ENCODE results near the gene CA11.
"Not testable (repeated sequence)": the region's sequence is repeated elsewhere in the genome, so short reads cannot be mapped to it uniquely, and the experiment has no call there.

CA11 gene
- 4.5 to 15.2 (median 7.4) reads per million in 9 experiments for total RNA-seq

GRCh38 chr19:48646001-48646721 lies at the start of gene CA11:
Gene CA11 (minus strand): TSS chr19:48646187. CDS start chr19:48645632, 555 bp downstream.
- ATAC-seq (replicated peaks) (peak; percentile 81), DNase-seq (peak; percentile 93 to 96 (median 93))
- no peaks in the 10 kb centered on the region for H3K27me3 Mint-ChIP-seq
- H3K9me3 Mint-ChIP-seq: no peaks in the 10 kb centered on the region
- peaks cover 11% of the 10 kb centered on the region for H3K36me3 Mint-ChIP-seq (ENCODE audit: insufficient read depth)
- H3K27ac Mint-ChIP-seq: peak within 1 kb of the TSS; percentile 93 to 98
- peaks cover 33 to 35% of the 10 kb centered on the region in 2 donors for H3K4me1 Mint-ChIP-seq (ENCODE audit: low read depth in 2 of 2)
- H3K4me3 Mint-ChIP-seq: peak within 1 kb of the TSS; percentile 90 to 95

DNA sequence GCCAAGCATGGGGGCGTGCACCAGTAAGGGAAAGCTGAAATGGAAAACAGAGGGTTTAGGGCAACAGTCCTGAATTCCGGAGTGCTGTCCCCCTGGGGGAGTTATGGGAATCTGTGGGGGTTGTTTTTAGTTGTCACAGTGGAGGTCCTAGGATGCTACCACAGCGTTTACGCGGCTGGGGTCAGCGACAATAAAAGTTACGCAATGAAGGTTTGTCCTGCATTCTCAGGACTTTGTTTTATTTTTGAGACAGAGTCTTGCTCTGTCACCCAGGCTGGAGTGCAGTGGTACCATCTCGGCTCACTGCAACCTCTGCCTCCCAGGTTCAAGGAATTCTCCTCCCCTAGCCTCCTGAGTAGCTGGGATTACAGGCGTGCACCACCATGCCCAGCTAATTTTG lies 47.6 kb upstream of the CA11 start:
- not testable (repeated sequence) for H3K27ac Mint-ChIP-seq; H3K4me3 Mint-ChIP-seq; H3K4me1 Mint-ChIP-seq (ENCODE audit: low read depth in 2 of 2); ATAC-seq (replicated peaks); DNase-seq; H3K9me3 Mint-ChIP-seq; H3K36me3 Mint-ChIP-seq (ENCODE audit: insufficient read depth)
- H3K27me3 Mint-ChIP-seq: peaks cover 17 to 27% of the 10 kb centered on the region in 2 donors

DNA sequence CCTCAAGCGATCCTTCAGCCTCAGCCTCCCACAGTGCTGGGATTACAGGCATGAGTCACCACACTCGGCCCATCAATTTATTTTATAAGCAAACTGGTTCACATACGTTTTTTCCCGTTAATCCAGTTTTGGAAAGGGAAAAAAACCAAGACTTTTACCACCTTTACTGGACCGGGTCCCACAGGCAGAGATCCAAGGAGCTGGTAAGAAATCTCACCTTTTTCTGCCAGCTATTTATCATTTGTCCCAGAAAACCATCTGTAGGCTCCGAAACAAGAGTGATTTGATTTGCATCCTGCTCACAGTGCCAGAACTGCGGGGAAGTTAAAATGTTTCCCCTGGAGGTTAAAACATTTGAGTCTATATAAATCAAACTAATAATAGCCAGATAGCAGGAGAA lies 43.5 kb upstream of the CA11 start:
- no peaks in the 10 kb centered on the region for H3K9me3 Mint-ChIP-seq
- ATAC-seq (replicated peaks) (no peak), DNase-seq (no peak)
- H3K27ac Mint-ChIP-seq: no peak overlapping the region
- H3K36me3 Mint-ChIP-seq (ENCODE audit: insufficient read depth): no peaks in the 10 kb centered on the region
- H3K4me3 Mint-ChIP-seq: no peak overlapping the region
- H3K27me3 Mint-ChIP-seq: no peaks in the 10 kb centered on the region
- H3K4me1 Mint-ChIP-seq (ENCODE audit: low read depth in 2 of 2): peaks cover 0 to 1% of the 10 kb centered on the region in 2 donors

- ATAC-seq (replicated peaks): no peak
- no peak overlapping the region for H3K27ac Mint-ChIP-seq
These were observed 41.8 kb upstream of the CA11 start for GRCh38 chr19:48687776-48688175.

GRCh38 chr19:48686637-48687036 lies 40.6 kb upstream of the CA11 start:
- not testable (repeated sequence) for H3K27me3 Mint-ChIP-seq; ATAC-seq (replicated peaks); DNase-seq; H3K9me3 Mint-ChIP-seq; H3K4me3 Mint-ChIP-seq; H3K27ac Mint-ChIP-seq; H3K4me1 Mint-ChIP-seq (ENCODE audit: low read depth in 2 of 2); H3K36me3 Mint-ChIP-seq (ENCODE audit: insufficient read depth)

More at GRCh38 chr19:48687776-48688175, 41.8 kb upstream of the CA11 start:
- Mint-ChIP-seq H3K36me3 (ENCODE audit: insufficient read depth) (no peaks in the 10 kb centered on the region), H3K9me3 (no peaks in the 10 kb centered on the region), H3K4me1 (ENCODE audit: low read depth in 2 of 2) (no peaks in the 10 kb centered on the region), H3K4me3 (no peak overlapping the region), H3K27me3 (no peaks in the 10 kb centered on the region)
- DNase-seq: no peak

DNA sequence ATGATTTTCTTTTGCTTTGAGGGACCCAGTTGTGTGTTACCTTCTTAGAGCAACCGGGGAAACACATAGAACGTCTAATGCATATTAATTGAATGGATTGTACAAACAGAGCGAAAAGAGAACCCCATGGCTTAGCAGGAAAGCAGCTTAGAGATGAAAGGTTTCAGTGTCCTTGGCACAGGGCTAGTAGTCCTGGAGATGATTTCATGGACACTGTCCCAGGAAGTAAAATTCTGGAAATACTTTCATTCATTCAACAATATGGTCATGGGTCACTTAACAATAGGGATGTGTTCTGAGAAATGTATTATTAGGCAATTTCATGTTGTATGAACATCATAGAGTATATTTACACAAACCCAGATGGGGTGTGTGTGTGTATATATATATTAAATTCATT lies 40.1 kb upstream of the CA11 start:
- ATAC-seq (replicated peaks): no peak
- Mint-ChIP-seq H3K9me3 (no peaks in the 10 kb centered on the region), H3K4me3 (no peak overlapping the region), H3K27ac (no peak overlapping the region), H3K36me3 (ENCODE audit: insufficient read depth) (no peaks in the 10 kb centered on the region), H3K4me1 (ENCODE audit: low read depth in 2 of 2) (no peaks in the 10 kb centered on the region), H3K27me3 (no peaks in the 10 kb centered on the region)
- DNase-seq: no peak

DNA sequence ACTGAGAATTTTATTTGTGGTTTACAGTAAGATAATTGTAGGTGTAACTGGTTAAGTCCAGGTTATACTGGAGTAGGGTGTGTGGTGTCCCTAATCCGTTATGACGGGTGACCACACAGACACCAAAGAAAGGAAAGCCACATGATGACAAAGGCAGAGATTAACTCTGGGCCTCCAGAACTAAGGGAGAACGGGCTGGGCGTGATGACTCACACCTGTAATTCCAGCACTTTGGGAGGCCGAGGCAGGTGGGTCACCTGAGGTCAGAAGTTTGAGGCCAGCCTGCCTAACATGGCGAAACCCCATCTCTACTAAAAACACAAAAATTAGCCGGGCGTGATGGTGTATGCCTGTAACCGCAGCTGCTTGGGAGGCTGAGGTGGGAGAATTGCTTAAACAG lies 39.6 kb upstream of the CA11 start:
- DNase-seq (no peak), ATAC-seq (replicated peaks) (no peak)
- Mint-ChIP-seq H3K9me3 (no peaks in the 10 kb centered on the region), H3K36me3 (ENCODE audit: insufficient read depth) (no peaks in the 10 kb centered on the region), H3K27ac (no peak overlapping the region), H3K27me3 (no peaks in the 10 kb centered on the region), H3K4me1 (ENCODE audit: low read depth in 2 of 2) (no peaks in the 10 kb centered on the region), H3K4me3 (no peak overlapping the region)

GRCh38 chr19:48683349-48683748 lies 37.4 kb upstream of the CA11 start:
- Mint-ChIP-seq H3K27ac (no peak overlapping the region), H3K9me3 (no peaks in the 10 kb centered on the region), H3K36me3 (ENCODE audit: insufficient read depth) (no peaks in the 10 kb centered on the region), H3K4me3 (no peak overlapping the region), H3K4me1 (ENCODE audit: low read depth in 2 of 2) (no peaks in the 10 kb centered on the region), H3K27me3 (no peaks in the 10 kb centered on the region)
- ATAC-seq (replicated peaks): no peak
- no peak for DNase-seq

DNA sequence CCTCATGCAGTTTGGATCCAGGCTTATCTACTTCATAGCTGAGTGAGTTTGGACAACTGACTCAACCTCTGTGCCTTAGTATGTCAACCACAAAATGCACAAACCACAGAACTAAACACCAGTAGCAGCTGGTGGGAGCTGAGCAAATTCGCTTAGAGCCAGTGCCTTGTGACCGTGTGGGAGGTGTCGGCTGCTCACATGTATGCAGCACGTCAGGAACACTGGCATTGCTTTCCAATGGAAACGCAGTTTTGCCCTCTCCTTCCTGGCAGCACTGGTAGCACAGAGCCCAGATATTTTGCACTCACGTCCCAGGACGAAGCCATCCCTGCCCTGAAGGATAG lies 35.1 kb upstream of the CA11 start:
- DNase-seq (no peak), ATAC-seq (replicated peaks) (no peak)
- H3K36me3 Mint-ChIP-seq (ENCODE audit: insufficient read depth): no peaks in the 10 kb centered on the region
- no peak overlapping the region for H3K27ac Mint-ChIP-seq
- no peaks in the 10 kb centered on the region for H3K9me3 Mint-ChIP-seq
- H3K27me3 Mint-ChIP-seq: no peaks in the 10 kb centered on the region
- H3K4me3 Mint-ChIP-seq: no peak overlapping the region
- no peaks in the 10 kb centered on the region for H3K4me1 Mint-ChIP-seq (ENCODE audit: low read depth in 2 of 2)

DNA sequence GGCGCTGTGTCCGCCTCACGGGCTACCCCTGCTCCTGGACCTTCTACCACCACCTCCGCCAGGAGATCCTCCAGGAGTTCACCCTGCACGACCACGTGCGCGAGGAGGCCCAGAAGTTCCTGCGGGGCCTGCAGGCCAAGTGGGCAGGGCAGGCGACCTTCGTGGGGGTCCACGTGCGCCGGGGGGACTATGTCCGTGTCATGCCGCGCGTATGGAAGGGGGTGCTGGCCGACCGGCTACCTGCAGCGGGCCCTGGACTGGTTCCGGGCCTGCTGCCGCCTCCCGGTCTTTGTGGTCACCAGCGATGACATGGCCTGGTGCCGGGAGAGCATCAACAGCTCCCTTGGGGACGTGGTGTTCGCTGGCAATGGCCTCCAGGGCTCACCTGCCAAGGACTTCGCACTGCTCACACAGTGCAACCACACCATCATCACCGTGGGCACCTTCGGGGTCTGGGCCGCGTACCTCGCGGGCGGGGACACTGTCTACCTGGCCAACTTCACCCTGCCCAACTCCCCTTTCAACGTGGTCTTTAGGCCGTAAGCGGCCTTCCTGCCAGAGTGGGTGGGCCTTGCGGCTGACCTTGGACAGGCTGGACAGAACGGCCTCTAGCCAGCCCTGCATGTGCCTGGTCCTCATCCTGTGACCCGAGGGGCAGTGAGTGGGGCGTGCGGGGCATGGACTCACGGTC lies 34.6 kb upstream of the CA11 start:
- DNase-seq (no peak), ATAC-seq (replicated peaks) (no peak)
- H3K9me3 Mint-ChIP-seq: no peaks in the 10 kb centered on the region
- no peaks in the 10 kb centered on the region for H3K36me3 Mint-ChIP-seq (ENCODE audit: insufficient read depth)
- peaks cover 0 to under 1% of the 10 kb centered on the region in 2 donors for H3K4me1 Mint-ChIP-seq (ENCODE audit: low read depth in 2 of 2)
- no peak overlapping the region for H3K4me3 Mint-ChIP-seq
- no peak overlapping the region for H3K27ac Mint-ChIP-seq
- H3K27me3 Mint-ChIP-seq: no peaks in the 10 kb centered on the region

- not testable (repeated sequence) for H3K4me3 Mint-ChIP-seq; DNase-seq; ATAC-seq (replicated peaks); H3K4me1 Mint-ChIP-seq (ENCODE audit: low read depth in 2 of 2); H3K9me3 Mint-ChIP-seq; H3K36me3 Mint-ChIP-seq (ENCODE audit: insufficient read depth); H3K27me3 Mint-ChIP-seq; H3K27ac Mint-ChIP-seq
These were observed 34.0 kb upstream of the CA11 start for GRCh38 chr19:48680006-48680405.

DNA sequence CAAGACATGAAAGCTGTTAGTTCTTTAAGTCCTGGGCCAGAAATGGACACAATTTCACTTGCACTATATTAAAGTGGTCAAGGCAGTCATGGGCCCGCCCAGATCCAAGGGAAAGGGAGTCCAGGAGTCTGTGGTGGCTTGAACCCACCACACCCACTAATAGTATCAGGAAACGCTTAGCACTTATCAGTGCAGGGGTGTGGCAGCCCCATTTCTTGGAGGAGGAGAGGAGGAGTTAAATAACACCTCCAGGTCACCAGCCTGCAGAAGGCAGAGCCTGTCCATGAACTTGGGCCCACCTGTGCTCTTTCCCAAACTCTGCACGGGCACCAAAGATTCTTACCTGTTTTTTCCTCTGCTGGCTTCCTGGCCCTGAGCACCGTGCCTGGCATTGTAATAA lies 32.2 kb upstream of the CA11 start:
- H3K4me1 Mint-ChIP-seq (ENCODE audit: low read depth in 2 of 2): peaks cover 5 to 6% of the 10 kb centered on the region in 2 donors
- no peaks in the 10 kb centered on the region for H3K27me3 Mint-ChIP-seq
- H3K36me3 Mint-ChIP-seq (ENCODE audit: insufficient read depth): no peaks in the 10 kb centered on the region
- ATAC-seq (replicated peaks) (no peak), DNase-seq (no peak)
- no peak overlapping the region for H3K27ac Mint-ChIP-seq
- no peaks in the 10 kb centered on the region for H3K9me3 Mint-ChIP-seq
- H3K4me3 Mint-ChIP-seq: no peak overlapping the region

DNA sequence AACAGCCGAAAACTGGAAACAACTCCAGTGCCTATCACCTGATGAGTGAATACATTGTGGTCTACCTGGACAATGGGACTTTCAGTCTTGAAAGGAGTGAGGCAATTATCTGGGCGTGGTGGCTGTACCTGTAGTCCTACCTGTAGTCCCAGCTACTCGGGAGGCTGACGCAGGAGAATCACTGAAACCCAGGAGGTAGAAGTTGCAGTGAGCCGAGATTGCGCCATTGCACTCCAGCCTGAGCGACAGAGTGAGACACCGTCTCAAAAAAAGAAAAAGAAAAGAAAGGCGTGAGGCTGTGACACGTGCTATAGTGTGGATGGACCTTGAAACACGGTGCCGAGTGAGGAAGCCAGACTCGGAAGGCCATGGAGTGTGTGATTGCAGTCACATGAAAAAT lies 30.9 kb upstream of the CA11 start:
- Mint-ChIP-seq H3K4me1 (ENCODE audit: low read depth in 2 of 2) (peaks cover 5 to 6% of the 10 kb centered on the region in 2 donors), H3K27ac (no peak overlapping the region), H3K36me3 (ENCODE audit: insufficient read depth) (no peaks in the 10 kb centered on the region), H3K9me3 (no peaks in the 10 kb centered on the region), H3K27me3 (no peaks in the 10 kb centered on the region), H3K4me3 (no peak overlapping the region)
- no peak for DNase-seq
- no peak for ATAC-seq (replicated peaks)

DNA sequence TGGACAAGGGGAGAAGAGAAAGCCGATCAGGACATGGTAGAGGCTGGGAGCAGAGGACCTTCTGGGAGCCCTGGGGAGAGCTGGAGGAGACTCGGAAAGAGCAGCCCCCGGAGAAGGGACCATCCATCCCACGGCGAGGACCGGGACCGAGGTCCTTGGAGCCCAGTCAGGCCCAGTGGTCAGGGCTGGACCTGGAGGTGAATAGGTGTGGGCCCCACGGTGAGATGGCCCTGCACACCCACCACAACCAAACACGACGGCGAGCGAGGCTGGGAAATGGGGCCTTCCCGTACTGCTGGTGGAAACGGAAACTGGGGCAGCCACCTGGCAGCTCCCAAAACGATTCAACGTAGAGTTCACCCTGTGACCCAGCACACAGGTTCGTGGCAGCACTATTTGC lies 30.5 kb upstream of the CA11 start:
- H3K4me3 Mint-ChIP-seq: no peak overlapping the region
- H3K9me3 Mint-ChIP-seq: no peaks in the 10 kb centered on the region
- H3K36me3 Mint-ChIP-seq (ENCODE audit: insufficient read depth): no peaks in the 10 kb centered on the region
- ATAC-seq (replicated peaks) (no peak), DNase-seq (no peak)
- H3K4me1 Mint-ChIP-seq (ENCODE audit: low read depth in 2 of 2): peaks cover 5 to 6% of the 10 kb centered on the region in 2 donors
- H3K27ac Mint-ChIP-seq: no peak overlapping the region
- H3K27me3 Mint-ChIP-seq: no peaks in the 10 kb centered on the region

Data from effector memory CD8-positive, alpha-beta T cell (primary cell).